HPDE6-E6E7 (cell line): ENCODE measurements around the gene GABRR1.

Experiments used
- DNase-seq: peaks from one replicate; pipeline ENCODE4 v3.0.0; 2011; ENCODE audit warnings: missing footprints; ENCODE audit errors: extremely low spot score

The GABRR1 gene

DNA sequence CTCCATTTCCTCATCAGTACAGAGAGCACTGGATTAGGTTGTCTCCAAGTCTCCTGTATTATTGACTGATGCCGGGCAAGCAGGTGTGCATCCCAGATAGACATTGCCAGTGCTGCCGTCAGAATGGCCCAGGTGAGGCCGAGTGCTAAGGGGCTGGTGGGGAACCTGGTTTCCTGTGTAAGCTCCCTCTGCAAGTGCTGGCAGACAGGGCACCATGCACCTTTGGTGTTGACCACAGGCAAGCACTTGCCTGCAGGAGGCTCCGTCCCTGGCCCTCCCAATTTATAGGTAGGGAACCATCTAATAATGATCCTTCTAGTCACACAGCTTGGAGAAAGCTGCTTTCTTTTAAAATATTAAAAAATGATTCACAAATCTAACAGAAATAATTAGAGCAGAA lies 747 bp downstream of the GABRR1 start:
- DNase-seq, result no peak

DNA sequence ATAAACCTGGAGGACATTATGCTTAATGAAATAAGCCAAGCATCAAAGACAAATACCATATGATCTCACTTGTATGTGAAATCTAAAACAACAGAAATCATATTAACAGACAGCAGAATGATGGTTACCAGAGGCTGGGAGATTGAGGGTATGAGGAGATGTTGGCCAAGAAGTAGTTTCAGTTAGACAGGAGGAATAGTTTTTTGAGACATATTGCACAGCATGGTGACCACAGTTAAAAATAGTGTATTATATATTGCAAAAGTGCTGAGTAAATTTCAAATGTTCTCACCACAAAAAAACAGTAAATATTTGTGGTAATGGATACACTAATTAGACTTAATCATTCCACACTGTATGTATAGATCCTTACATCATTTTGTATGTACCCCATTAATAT lies 1.8 kb downstream of the GABRR1 start:
- DNase-seq, result no peak

DNA sequence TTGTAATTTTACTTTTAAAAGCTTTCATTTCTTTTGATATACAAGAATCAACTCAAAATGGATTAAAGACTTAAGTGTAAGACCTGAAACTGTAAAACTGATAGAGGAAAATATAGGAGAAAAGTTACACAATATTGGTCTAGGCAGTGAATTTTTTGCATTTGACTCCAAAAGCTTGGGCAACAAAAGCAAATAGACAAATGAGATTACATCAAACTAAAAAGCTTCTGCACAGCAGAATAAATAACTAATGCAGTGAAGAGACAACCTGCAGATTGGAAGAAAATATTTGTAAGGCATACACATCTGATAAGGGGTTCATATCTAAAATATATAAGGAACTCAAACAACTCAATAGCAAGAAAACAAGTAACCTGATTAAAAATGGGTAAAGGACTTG lies 3.0 kb downstream of the GABRR1 start:
- DNase-seq, result no peak

GRCh38 chr6:89212472-89212871 lies 4.7 kb downstream of the GABRR1 start:
- no peak for DNase-seq

DNA sequence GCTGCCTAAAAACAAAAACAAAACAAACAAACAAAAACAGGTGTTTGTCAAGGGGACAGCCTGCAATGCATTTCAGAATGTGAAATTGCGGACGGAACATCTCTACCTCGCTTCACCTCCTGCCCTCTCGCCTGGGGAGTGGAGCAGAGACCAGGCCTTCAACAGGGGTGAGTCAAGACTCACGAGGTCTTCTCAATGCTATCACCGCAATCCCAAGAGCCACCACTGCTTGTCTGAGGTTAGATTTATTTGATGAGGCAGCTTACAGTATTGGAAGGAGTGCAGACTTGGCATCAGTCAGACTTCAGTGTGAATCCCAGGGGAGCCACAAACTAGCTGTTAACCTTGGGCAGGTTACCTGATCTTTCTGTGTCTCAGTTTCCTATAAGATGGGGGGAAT lies 7.7 kb downstream of the GABRR1 start:
- DNase-seq, result no peak

- no peak for DNase-seq
Observed at GRCh38 chr6:89208551-89208950, 8.6 kb downstream of the GABRR1 start.

DNA sequence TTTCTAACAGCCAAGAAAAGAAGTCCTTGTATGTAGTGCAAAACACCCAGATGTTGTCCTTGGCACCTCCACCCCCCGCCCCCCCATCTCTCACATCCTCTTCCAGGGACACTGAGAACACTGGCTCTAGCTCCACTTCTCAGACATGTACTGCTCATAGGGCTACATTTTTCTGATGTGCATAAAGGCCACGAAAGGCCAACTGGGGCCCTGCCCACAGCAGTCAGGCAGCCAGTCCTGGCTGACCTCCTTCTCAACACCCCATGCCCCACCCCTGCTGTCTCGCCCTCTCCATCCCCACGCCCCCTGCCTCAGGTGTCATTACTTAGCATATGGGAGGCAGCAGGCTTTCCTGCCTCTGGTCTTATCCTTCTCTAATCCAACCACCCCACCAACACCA lies 11.3 kb downstream of the GABRR1 start:
- no peak for DNase-seq

- DNase-seq, result no peak
Observed at GRCh38 chr6:89204096-89204495, 13.1 kb downstream of the GABRR1 start.

DNA sequence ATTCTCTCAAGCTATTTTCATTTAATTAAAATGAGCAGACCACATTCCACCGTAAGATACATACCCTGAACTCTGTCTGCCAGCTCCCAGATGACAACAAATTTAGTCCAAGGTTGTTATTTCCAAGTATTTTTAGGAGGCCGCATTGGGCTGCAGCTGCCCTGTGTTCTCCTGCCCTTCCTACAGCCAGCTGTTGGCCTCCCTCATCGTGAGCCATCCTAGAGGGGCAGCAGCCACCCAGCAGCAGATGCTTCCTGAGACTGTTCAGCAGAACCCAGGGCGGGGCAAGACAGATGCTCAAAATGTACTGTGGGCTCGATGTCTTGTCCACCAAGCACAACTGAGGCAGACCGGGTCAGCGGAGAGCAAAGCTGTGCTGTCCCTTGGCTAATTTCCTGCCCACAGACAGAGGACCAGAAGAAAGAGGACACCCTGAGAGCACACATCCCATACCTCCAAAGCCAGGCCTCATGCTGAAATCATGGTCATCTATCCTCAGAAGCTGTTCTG lies 16.4 kb downstream of the GABRR1 start:
- no peak for DNase-seq

DNA sequence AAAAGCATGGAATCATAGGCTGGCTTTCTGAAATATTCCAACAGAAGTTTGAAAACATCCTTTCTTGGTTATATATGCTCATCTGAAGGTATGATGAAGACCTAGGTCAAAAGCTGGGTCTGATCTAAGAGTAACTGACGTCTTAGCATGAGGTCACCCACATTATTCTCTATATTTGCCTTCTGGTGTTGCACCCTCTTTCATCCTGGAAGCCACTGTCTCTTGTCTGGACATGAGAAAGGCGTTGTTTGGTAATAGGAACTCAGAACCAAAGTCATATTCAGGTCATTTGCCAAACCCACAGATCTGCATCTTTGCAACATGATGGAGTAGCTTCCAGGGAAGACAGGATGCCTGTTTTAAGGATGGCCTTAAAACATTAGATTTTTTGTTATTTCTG lies 17.6 kb downstream of the GABRR1 start:
- DNase-seq, result no peak

- no peak for DNase-seq
Observed at GRCh38 chr6:89198235-89198634, 18.9 kb downstream of the GABRR1 start.

GRCh38 chr6:89197141-89197540 lies 20.0 kb downstream of the GABRR1 start:
- DNase-seq, result no peak

GRCh38 chr6:89194559-89194958 lies 22.6 kb downstream of the GABRR1 start:
- no peak for DNase-seq

GRCh38 chr6:89190741-89191140 lies 26.4 kb downstream of the GABRR1 start:
- DNase-seq, result no peak

- DNase-seq, result no peak
Observed at GRCh38 chr6:89187504-89187903, 29.7 kb downstream of the GABRR1 start.

- no peak for DNase-seq
Observed at GRCh38 chr6:89186762-89187161, 30.4 kb downstream of the GABRR1 start.

DNA sequence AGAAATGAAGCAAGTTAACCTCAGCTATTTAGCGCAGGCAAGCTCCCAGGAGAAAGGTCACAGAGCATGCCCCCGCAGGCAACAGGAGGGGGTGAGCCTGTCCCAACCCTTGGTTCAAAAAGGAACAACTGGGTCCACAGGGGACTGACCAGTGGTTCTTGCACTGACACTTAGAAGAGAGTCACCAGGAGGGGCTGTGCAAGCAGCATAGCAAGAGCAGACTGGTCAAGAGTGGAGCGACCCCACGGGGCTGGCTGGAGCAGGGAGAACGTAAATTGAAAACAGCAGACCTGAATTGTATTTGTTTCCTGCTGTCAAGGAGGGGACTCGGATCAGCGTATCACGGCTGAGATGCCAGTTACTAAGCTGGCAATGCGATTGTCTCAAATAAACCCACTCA lies 32.8 kb downstream of the GABRR1 start:
- no peak for DNase-seq

DNA sequence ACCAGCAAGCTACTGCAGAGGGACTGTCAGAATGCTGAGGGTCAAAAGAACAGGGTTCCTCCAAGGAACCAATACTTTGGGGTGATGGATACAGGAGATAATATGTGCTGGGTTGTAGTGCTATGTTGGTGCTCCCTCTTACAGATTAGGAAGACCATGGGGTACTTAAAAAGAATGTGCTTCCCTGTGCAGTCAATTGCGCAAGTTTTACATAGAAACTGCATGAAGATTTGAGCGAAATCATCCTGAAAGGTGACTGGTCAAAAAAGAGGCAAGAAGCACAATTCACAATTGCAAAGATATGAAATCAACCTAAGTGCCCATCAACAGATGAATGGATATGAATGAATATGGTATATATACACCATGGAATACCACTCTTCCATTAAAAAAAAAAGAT lies 33.9 kb downstream of the GABRR1 start:
- DNase-seq, result no peak

GRCh38 chr6:89180971-89181370 lies 36.2 kb downstream of the GABRR1 start:
- no peak for DNase-seq

- DNase-seq, result no peak
Observed at GRCh38 chr6:89180112-89180511, 37.0 kb downstream of the GABRR1 start.

DNA sequence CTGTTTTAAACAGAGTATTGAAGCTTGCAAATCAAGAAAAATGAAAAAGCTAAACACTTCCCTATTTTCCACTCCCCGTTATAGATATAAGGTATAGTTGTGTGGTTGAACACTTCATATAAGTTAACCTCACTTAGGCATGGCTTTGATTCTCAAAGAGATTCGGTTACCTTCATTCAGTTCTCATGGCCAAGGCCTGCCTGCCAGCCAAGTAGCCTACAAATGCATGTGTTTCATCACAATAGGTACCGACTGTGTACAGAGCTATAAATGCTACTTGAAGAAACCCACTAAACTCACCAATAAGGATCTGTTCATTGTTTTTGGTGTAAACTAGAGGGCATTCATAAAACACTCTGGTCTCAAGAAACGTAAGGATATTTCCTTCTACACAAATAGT lies 43.5 kb downstream of the GABRR1 start:
- DNase-seq, result no peak

- no peak for DNase-seq
Observed at GRCh38 chr6:89172131-89172530, 45.0 kb downstream of the GABRR1 start.

DNA sequence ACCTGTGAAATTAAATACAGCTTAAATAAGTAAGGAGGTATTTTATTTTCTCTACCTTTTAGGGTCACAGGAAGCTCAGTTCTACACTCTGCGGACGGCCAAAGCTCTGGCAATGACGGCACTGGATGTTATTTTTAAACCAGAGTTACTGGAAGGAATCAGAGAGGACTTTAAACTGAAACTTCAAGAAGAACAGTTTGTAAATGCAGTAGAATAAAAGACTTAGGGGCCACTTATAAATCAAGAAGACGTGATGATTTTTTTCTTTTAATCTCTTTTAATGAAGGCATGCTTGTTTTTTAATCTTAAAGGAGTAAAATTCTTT lies 55.1 kb downstream of the GABRR1 start:
- no peak for DNase-seq

GRCh38 chr6:89161326-89162046 lies 55.7 kb downstream of the GABRR1 start:
- no peak for DNase-seq
